NOMO-1 (cell line): ENCODE measurements around the gene CDK13.
"Not testable (repeated sequence)": the region's sequence is repeated elsewhere in the genome, so short reads cannot be mapped to it uniquely, and the experiment has no call there.

Experiments
- DNase-seq, 2 experiments: peaks; one replicate each; lab custom pipeline; 2025; ENCODE audit not compliant: unreplicated experiment in 2 of 2; lab: John Stamatoyannopoulos, UW

CDK13 gene

DNA sequence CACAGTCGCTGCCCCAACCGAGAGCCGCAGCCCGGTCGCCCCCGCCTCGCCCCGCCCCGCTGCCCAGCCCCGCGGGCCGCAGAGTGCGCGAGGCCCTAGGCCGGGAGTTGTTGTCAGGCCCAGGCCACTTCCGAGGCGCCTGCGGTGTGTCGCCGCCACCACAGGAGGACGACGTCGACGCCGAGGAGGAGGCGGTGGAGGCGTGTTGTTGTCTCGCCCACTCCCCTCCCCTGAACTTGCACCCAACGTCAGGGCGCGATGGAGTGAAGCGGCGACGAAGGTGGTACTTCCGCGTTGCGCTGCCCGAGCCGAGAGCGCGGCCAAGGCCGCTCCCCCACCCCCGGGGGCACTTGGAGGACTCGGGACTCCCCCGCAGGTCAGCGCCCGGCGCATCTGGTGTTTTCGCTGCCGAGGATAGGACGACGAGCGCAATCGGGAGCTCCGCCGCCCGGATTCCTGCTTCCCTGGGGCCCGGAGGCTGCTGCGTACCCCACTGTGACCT, at the start of gene CDK13:
CDK13 (plus strand) TSS at position 286 of the 502 bp plus-strand sequence. CDS start 386 bp downstream, outside the sequence.
- peak; percentile 61 to 79 for DNase-seq

DNA sequence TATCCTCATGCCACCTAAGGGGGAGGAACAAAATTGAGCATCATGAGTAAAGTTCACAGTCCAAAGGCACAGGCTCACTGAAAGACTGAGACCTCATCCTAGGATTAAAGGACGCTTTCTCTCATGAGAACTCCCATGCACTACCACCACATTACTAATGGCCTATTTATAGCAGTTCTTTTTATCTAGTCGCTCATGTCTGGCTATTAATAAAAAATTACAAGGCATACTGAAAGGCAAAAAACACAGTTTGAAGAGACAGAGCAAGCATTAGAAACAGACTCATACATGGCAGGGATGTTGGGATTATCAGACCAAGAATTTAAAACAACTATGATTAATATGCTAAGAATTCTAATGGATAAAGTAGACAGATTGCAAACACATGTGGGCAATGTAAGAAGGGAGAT, 46.0 kb upstream of the CDK13 start:
- no peak for DNase-seq

DNA sequence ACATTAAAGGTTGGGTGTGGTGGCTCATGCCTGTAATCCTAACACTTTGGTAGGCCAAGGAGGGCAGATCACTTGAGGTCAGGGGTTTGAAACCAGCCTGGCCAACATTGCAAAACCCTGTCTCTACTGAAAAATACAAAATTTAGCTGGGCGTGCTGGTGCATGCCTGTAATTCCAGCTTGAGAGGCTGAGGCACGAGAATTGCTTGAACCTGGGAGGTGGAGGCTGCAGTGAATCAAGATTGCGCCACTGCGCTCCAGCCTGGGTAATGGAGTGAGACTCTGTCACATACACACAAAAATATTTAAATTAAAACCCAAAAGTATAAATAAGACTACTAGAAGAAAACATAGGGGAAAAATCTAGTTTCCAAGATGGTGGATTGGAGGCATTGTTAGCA, 41.9 kb upstream of the CDK13 start:
- no peak for DNase-seq

DNA sequence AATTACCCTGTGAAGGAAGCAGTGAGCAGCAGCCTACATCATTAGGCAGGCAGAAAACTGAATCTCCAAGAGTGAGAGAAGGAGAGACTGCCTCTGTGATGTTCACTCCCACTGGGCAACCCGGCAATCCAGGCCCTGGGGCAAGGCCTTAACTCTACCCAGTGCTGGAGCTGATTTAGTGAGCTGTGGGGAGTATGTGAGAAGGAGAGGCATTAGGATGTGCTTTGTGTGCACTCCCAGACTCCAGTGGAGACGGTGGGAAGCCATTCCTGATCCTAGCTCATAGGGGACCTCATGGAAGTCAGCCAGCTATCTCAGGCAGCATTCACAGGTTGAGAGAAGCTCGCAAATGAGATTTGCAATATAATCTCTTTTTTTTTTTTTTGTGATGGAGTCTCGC, 41.1 kb upstream of the CDK13 start:
- no peak for DNase-seq

DNA sequence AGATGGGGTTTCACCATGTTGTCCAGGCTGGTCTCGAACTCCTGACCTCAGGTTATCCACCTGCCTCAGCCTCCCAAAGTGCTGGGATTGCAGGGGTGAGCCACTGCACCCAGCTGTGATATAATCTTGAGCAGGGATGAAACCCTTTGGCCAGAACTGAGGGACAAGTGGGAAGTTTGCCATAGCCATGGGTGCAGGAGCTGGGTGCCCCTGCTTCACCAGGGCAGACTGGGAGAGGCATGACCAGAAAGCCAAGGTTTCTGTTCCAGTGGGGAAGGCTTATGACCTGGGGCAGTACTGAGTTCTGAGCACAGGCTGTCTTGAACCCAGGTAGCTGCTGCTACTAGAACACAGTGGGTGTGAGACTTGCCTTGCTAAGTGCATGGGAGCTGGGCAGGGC, 40.5 kb upstream of the CDK13 start:
- DNase-seq: no peak

DNA sequence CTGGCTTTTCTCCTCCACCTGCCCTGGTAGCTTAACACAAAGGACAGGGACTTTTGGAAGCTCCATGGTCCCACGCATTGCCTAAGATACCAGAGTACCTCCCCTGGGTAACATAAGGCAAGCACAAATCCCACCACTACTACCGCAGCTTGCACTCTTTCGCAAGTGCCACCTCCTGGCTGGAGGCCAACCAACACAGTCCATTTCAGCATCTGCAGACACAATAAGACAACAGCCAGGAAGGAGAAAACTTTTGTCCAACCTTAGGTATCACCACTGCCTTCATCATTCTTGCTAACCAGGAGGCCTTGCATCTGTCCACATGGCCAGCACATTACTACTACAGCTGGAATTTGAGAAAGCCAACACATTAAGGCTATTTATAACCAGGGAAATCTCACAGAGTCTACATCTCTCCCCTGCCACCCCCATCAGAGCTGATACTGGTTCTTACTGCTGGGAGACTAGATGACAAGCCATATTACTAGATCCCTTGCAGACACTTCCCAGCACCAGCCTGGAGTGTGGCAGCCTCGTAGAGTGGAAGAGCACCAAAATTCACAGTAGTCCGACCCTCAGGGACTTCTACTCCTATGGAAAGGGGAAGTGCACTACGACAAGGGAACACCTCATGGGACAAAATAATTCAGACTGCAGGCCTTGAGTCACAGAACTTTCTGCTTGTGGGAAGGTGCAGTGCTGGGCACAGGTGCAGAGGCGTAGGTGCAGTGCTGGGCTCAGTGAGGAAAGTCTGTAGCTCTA, 39.8 kb upstream of the CDK13 start:
- DNase-seq: peak; percentile 38 to 50

DNA sequence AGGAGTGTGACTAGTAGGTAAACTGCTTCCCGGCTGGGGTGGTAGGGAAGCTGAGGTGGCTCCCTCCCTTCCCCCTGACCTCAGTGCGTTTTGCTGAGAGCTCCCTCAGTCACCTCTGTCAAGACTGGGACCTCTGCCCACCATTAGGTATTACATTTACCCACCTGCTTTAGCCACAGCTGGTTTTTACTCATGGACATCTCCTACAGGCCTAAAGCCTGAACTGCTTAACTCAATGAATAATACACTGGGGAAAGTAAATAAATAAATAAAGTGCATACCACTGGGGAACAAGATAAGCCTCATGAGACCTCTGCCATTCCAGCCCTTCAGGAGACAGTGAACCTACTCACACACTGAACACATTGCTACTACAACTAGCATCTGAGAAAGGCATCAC, 38.9 kb upstream of the CDK13 start:
- no peak for DNase-seq

DNA sequence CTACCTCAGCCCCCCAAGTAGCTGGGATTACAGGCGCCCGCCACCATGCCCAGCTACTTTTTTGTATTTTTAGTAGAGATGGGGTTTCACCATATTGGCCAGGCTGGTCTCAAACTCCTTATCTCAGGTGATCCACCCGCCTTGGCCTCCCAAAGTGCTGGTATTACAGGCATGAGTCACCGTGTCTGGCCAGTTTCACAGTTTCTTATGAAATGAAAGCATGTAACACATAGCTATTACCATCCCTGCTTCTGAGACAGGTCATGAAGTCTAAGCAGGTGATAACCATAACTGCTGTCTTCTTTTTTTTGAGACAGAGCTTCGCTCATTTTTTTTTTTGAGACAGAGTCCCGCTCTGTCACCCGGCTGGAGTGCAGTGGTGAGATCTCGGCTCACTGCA, 34.2 kb upstream of the CDK13 start:
- not testable (repeated sequence) for DNase-seq

DNA sequence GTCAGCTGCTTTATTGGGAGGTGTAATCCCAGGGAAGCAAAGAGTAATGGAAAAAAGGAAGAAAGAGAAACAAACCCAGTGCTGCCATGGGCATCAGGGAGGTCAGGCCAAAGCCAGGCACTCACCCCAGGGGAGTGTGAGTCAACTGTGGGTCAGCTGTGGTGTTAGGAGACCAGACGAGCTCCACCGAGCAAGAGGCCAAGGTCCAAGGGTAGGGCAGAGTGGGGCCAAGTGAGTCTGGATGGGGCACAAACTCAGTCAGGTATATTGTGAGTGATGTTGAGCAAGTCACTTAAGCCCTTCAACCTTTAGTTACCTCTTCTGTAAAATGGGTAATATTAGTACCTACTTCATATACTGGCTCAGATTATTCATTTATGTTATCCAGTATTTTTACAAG, 30.4 kb upstream of the CDK13 start:
- DNase-seq: no peak

DNA sequence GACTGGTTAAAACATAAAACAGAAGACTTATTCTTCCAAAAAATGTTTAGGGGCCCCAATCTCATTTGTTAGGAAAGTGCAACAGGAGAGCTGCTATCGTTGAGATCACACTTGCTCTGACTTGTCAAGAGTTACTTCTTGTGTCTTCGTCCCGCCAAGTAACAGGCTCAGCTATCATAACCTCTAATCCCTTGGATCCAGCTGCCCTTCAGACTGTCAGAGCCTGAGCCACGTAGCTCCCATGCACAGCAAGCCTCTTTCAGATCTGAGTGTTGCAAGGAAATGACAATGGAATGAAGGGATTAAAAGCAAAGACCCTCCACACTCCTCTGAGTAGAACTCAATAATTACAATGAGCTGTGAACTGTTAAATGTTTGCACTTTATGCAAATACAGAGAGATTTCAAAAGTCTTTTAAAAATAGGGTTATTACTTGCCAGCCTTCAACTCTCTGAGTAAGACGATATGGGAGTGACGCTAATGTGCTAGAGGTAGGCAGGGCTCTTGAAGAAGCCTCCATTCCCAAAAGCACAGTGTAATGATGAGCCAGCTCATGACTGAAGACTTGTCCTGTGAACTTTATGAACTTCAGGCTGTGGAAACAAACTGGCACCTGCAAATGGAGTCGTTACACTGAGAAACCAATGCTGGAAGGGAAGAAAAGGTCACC, 28.4 kb upstream of the CDK13 start:
- no peak for DNase-seq

DNA sequence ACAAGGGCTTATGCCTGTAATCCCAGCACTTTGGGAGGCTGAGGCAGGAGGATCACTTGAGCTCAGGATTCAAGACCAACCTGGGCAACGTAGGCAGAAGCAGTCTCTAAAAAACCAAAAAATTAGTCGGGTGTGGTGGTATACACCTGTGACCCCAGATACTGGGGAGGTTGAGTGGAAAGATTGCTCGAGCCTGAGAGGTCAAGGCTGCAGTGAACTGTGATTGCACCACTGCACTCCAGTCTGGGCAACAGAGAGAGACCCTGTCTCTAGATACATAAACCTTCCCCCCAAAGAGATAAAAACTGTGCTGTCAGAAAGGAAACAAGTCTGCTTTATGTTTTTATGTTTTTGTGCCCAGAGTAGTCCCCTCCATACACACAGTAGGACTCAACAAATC, 27.5 kb upstream of the CDK13 start:
- no peak for DNase-seq

DNA sequence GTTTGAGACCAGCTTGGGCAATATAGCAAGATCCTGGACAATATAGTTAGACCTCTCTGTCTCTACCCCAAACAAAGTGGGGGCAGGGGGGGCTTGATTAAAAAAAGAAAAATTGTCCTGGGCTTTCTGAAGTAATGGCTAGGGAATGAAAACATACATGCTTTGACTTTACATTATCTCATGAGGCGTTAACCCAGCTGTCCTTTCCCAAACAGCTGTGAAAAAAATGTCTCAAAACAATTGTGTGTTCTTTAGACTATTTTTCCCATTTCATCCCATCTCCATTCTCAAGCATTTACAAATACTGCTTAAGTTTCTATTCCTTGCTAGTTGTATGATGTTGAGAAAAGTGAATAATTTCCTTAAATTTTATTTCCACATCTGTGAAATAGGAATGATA, 27.0 kb upstream of the CDK13 start:
- no peak for DNase-seq

DNA sequence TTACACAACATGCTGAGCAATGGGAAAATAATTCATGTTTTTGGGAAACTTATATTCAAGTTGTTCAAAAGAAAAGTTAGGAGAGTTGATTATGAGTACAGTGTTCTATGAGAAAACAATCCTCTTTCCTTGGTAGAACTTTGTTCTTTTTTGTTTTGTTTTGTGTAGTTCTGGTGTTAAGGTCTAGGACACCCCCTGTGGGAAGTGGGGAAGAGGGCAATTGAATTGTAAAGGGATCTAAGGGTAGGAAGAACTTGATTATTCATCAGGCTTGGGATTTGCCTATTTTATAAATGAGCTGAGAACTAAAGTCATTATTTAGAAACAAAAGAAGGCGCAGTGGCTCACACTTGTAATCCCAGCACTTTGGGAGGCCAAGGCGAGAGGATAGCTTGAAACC, 25.9 kb upstream of the CDK13 start:
- DNase-seq: no peak

DNA sequence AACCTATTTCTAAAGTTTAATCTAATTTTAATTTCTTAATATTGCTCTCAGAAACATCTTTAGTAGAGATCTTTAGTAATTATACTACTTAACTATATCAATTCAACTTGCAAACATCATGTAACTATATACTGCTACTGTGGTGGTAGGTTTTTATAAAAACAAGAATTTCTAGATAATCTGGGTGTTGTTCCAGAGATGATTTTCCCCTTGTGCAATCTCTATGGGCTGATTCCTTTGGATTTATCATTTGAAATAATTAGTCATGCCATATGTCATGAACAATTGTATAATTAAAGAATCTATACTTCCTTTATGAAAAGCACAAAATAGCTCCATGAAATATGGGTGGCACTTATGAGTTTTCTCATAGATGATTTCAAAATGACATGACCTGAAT, 23.9 kb upstream of the CDK13 start:
- no peak for DNase-seq

DNA sequence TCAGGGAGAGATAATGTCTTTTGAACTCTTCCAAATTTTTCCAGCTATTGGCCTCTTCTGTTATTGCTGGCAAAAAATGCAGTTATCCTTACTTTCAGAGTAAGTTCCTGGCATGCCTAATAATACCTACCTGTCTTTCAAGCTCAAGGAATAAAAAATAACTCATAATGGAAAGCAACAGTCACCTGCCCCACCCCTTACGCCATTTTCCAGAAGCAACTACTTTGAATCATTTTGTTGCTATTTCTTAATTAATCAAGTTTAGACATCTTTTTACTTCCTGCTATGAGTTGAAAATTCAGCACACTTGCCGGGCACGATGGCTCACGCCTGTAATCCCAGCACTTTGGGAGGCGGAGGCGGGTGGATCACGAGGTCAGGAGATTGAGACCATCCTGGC, 23.0 kb upstream of the CDK13 start:
- no peak for DNase-seq

DNA sequence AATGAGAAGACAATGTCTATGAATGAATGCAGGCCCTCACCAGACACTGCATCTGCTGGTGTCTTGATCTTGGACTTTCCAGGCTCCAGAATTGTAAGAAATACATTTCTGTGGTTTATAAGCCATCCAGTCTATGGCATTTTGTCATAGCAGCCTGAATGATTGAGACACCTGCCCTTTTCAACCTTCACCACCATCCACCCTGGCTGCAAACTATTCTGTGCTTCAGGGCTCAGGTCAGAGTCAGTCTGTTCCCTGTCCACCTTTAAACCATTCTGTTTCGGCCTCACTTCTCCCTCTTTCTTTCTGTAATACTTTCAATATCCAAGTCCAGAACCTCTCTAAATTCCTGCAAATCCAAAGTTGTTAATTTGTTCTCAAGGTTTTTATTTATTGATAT, 15.9 kb upstream of the CDK13 start:
- no peak for DNase-seq

DNA sequence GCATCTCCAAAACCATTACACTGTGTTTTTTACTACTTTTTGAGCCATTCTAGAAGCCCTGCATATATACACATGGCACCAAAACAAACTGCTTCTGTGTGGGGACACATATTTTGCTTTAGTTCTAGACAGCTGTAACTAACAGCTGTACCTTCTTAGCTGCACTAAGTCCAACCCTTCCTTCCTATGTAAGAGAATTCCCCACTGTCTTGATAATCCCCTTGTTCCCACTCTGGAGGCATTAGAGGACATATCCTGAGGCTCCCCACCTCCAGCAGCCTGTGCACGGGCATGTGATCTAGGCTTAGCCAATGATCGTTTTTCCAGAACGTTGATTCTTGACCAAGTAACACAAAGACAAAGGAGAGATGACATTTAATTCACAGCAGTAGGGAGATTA, 13.3 kb upstream of the CDK13 start:
- no peak for DNase-seq

DNA sequence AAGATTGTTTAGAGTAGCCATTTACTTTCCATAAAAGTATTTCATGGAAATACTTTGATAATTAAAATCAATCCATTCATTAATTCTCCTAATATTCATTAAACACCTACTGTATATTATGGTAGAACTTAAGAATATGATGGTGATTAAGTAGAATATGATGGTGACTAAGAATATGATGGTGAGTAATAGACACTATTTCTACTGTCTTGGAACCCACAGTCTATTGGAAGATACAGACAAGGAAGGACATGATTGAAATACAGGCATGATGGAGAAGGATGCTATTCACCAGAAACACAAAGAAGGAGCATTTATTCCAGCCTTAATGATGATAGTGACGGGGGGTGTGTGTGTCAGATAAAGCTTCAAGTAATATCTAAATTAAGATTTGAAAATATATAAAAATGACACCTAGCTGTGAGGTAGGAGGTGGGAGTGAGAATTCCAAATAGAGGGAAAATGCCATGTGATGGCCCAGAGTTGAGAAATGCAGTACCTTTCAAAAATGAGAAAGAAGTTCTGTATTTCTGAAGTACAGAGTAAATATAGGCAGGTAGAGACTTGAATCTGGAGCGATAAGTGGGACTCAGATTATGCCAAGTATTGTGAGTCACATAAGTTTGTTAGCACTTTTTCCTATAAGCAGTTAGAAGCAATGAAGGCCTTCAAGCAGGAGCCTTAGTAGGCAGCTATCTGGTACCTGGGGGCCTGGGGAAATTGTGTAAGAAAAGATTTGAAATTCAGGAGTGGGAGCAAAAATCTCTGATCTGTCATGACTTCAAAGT, 12.5 kb upstream of the CDK13 start:
- no peak for DNase-seq

DNA sequence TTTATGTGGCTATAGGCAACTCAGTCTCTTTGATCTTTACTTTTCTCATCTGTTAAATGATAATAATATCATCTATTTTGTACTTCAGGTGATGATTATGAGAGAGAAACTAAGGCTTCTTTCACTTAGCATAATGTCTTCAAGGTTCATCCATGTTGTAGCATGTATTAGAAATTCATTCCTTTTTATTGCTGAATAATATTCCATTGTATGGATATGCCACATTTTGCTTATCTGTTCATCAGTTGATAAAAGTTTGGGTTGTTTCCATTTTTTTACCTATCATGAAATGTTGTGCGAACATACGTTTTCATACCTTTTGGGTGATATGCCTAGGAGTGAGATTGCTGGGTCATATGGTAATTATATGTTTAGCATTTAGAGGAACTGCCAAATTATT, 7.2 kb upstream of the CDK13 start:
- DNase-seq: no peak

DNA sequence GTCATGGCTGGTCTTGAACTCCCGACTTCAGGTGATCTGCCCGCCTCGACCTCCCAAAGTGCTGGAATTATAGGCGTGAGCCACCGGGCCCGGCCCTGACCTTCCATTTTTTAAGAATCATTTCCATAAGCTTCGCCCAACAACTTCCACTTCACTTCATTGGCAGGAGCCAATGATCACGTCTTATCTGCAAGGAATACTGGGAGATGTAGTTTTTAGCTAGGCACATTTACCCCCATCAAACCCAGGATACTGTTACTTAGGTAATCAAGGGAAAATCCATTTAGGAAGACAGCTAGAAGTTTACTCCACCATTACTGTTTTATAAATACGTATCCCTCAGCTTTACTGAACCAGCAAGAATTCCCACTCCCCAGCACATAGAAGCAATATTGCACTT, 3.4 kb upstream of the CDK13 start:
- DNase-seq: no peak

DNA sequence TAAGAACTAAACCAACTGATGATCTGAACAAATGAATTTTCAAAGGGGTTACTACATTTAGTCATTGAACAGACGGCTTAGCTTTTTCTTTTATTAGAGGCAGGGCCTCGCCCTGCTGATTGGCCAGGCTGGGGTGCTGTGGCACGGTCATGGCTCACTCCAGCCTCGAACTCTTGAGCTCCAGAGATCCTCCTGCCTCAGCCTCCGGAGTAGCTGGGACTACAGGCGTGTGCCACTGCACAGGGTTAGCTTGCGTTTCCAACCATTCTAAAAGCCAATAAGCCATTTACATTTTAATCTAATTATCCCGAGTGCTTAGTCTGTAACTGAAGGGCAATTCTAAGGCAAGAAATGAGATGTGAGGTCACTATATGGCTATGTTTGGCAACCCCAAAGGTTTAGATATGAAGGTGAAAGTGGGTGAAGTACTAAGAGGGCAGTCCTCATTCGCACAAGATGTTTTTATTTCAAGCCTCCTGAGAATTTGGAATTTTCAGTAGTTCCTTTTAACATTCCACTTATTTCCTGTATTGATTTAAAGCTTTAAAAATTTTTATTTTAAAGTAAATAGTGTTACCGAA, 1.6 kb upstream of the CDK13 start:
- DNase-seq: peak in 1 of 2 experiments; percentile 51
